ENCODE data around the gene ANKS1A. TPM values are rescaled to one million over a fixed set of nuclear protein-coding genes. Genes with fewer than 3 reads are reported as not detected.

Gene ANKS1A
- polyA plus RNA-seq, 1 of the 3 experiments (the other 2 are of a cell fraction), result 7.6 TPM

DNA sequence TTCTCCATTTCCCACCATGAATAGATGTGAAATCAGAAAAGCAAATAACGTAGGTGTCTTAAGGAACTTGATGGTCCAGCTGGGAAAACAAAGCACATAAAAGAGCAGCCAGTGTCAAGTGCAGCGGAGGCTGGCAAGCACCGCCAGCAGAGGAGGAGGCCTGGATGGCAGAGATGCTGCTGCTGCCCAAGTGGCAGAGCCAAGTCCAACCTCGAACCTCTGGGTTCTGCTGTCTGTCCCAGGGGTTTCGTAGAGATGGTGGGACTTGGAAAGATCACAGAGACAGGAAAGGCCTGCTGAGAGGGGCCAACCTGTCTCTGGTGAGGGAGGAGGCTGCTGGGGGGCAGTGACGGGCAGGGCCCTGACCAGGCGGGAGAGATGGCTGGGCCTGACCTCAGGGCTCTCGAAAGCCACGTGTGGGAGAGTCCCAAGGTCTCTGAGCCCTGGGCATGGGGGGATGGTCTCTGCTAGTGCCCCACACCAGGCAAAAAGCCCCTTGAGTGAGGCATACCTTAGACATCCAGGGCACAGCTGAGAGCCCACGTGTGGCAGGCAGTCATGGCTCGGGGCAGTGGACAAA is 174.7 kb downstream of the ANKS1A start:
- Histone ChIP-seq H3K9me2 (no peaks in the 10 kb centered on the region), H3K4me3 (ENCODE audit: low read depth in 2 of 2, low read length in 1 of 2) (no peak overlapping the region), H2AFZ (ENCODE audit: low read depth) (no peak overlapping the region), H3K9ac (no peak overlapping the region), H3K27ac (ENCODE audit: low read depth in 2 of 2, low read length in 1 of 2) (no peak overlapping the region), H3K4me2 (no peak overlapping the region), H3K27me3 (ENCODE audit: insufficient read depth) (no peaks in the 10 kb centered on the region), H3K4me1 (ENCODE audit: control insufficient read depth in 1 of 2, insufficient read depth in 2 of 2, low read depth in 1 of 2, low read length in 1 of 2) (peaks cover 0 to 3% of the 10 kb centered on the region in 2 experiments; a peak in 1 of 4 replicates), H3K79me2 (ENCODE audit: insufficient read depth) (no peaks in the 10 kb centered on the region), H3F3A (replicated peaks; ENCODE audit: insufficient read depth) (no peaks in the 10 kb centered on the region), H3K9me3 (no peaks in the 10 kb centered on the region), H4K20me1 (ENCODE audit: insufficient read depth) (no peaks in the 10 kb centered on the region), H3K36me3 (replicated peaks in 1 of 2; ENCODE audit: control insufficient read depth in 1 of 2, insufficient read depth in 2 of 2, low read length in 1 of 2) (peaks cover 0 to 29% of the 10 kb centered on the region in 2 experiments)
- no peak for TF ChIP-seq EZH2phosphoT487 (IDR thresholded peaks at IDR 0.05; ENCODE audit: borderline replicate concordance, low read depth)
- TF ChIP-seq FOSL2 (IDR thresholded peaks at IDR 0.05; ENCODE audit: borderline replicate concordance, low read depth), result no peak
- TF ChIP-seq TAF1 (IDR thresholded peaks at IDR 0.05; ENCODE audit: borderline replicate concordance, low read depth, low read length), result no peak
- no peak for TF ChIP-seq EP300 (IDR thresholded peaks at IDR 0.05; ENCODE audit: borderline replicate concordance in 1 of 2, low read depth in 1 of 2, low read length in 1 of 2)
- TF ChIP-seq, protein P1, sequence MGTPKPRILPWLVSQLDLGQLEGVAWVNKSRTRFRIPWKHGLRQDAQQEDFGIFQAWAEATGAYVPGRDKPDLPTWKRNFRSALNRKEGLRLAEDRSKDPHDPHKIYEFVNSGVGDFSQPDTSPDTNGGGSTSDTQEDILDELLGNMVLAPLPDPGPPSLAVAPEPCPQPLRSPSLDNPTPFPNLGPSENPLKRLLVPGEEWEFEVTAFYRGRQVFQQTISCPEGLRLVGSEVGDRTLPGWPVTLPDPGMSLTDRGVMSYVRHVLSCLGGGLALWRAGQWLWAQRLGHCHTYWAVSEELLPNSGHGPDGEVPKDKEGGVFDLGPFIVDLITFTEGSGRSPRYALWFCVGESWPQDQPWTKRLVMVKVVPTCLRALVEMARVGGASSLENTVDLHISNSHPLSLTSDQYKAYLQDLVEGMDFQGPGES (IDR thresholded peaks at IDR 0.05; ENCODE audit: low read depth, low read length), result no peak
- no peak for TF ChIP-seq RXRA (IDR thresholded peaks at IDR 0.05; ENCODE audit: borderline replicate concordance, low read depth)
- TF ChIP-seq TCF12 (IDR thresholded peaks at IDR 0.05), result no peak
- no peak for TF ChIP-seq ELF1 (IDR thresholded peaks at IDR 0.05)
- no peak for TF ChIP-seq RFX5 (IDR thresholded peaks at IDR 0.05; ENCODE audit: low read length)
- POLR2A ChIA-PET, result no interaction called here
- 76% methylated on average over 9 of the region's 11 CpGs for WGBS (ENCODE audit: low lambda C conversion rate)
- no peak for DNase-seq
- CTCF ChIA-PET, result interaction anchor here (1.1 kb wide), 1 partner anchor 11 kb away, joined by 3 read pairs; no protein-coding TSS in a partner anchor

DNA sequence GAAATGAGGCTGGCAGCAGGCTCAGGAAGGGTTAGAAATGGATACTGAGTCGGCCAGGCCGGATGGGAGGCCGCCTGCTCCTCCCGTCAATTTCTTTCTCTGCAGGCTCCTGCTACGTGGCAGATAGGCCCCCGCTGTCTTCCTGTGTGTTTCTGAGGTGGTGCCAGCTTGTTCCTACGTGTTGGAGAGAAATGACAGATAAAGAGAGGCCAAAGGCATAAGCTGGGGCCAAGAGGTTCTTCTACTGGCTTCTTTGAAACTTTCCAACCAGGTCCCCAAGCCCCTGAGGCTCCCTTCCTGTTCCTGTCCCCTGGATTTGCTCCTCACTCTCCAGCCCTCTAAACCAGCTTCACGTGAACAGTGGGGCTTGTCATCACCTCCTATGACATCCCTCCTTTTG is 175.2 kb downstream of the ANKS1A start:
- Histone ChIP-seq H3F3A (replicated peaks; ENCODE audit: insufficient read depth) (no peaks in the 10 kb centered on the region), H3K9me3 (no peaks in the 10 kb centered on the region), H3K79me2 (ENCODE audit: insufficient read depth) (no peaks in the 10 kb centered on the region), H2AFZ (ENCODE audit: low read depth) (no peak overlapping the region), H3K27me3 (ENCODE audit: insufficient read depth) (no peaks in the 10 kb centered on the region), H3K9ac (no peak overlapping the region), H3K27ac (ENCODE audit: low read depth in 2 of 2, low read length in 1 of 2) (no peak overlapping the region), H3K36me3 (replicated peaks in 1 of 2; ENCODE audit: control insufficient read depth in 1 of 2, insufficient read depth in 2 of 2, low read length in 1 of 2) (peaks cover 0 to 29% of the 10 kb centered on the region in 2 experiments), H3K9me2 (no peaks in the 10 kb centered on the region), H3K4me1 (ENCODE audit: control insufficient read depth in 1 of 2, insufficient read depth in 2 of 2, low read depth in 1 of 2, low read length in 1 of 2) (peaks cover 0 to 3% of the 10 kb centered on the region in 2 experiments; a peak in 1 of 4 replicates), H4K20me1 (ENCODE audit: insufficient read depth) (no peaks in the 10 kb centered on the region), H3K4me2 (no peak overlapping the region), H3K4me3 (ENCODE audit: low read depth in 2 of 2, low read length in 1 of 2) (no peak overlapping the region)
- POLR2A ChIA-PET, result no interaction called here
- CTCF ChIA-PET, result interaction anchor here (0.6 kb wide), 1 partner anchor 368 kb away, joined by 3 read pairs; the partner anchor contains the start of gene ILRUN
- DNase-seq, result no peak
- WGBS (ENCODE audit: low lambda C conversion rate), result 84% methylated on average over 8 of the region's 8 CpGs
- TF ChIP-seq SIN3A (IDR thresholded peaks at IDR 0.05; ENCODE audit: borderline replicate concordance, low read depth, low read length) (no peak), CHD2 (IDR thresholded peaks at IDR 0.05; ENCODE audit: low read length, partially characterized antibody) (no peak), RCOR1 (IDR thresholded peaks at IDR 0.05; ENCODE audit: low read length) (no peak), ELF1 (IDR thresholded peaks at IDR 0.05) (no peak), TCF12 (IDR thresholded peaks at IDR 0.05) (no peak), MEF2A (IDR thresholded peaks at IDR 0.05; ENCODE audit: borderline replicate concordance, low read depth) (no peak), FOXJ3 (CRISPR knock-in tag; IDR thresholded peaks at IDR 0.05) (no peak), RAD21 (IDR thresholded peaks at IDR 0.05; ENCODE audit: low read length) (no peak)
- TF ChIP-seq, protein P2, sequence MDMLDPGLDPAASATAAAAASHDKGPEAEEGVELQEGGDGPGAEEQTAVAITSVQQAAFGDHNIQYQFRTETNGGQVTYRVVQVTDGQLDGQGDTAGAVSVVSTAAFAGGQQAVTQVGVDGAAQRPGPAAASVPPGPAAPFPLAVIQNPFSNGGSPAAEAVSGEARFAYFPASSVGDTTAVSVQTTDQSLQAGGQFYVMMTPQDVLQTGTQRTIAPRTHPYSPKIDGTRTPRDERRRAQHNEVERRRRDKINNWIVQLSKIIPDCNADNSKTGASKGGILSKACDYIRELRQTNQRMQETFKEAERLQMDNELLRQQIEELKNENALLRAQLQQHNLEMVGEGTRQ (IDR thresholded peaks at IDR 0.05; ENCODE audit: borderline replicate concordance, low read depth, low read length), result no peak
- TF ChIP-seq, protein P3, sequence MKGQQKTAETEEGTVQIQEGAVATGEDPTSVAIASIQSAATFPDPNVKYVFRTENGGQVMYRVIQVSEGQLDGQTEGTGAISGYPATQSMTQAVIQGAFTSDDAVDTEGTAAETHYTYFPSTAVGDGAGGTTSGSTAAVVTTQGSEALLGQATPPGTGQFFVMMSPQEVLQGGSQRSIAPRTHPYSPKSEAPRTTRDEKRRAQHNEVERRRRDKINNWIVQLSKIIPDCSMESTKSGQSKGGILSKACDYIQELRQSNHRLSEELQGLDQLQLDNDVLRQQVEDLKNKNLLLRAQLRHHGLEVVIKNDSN (IDR thresholded peaks at IDR 0.05; ENCODE audit: borderline replicate concordance, low read depth), result no peak
- TF ChIP-seq, protein P4, sequence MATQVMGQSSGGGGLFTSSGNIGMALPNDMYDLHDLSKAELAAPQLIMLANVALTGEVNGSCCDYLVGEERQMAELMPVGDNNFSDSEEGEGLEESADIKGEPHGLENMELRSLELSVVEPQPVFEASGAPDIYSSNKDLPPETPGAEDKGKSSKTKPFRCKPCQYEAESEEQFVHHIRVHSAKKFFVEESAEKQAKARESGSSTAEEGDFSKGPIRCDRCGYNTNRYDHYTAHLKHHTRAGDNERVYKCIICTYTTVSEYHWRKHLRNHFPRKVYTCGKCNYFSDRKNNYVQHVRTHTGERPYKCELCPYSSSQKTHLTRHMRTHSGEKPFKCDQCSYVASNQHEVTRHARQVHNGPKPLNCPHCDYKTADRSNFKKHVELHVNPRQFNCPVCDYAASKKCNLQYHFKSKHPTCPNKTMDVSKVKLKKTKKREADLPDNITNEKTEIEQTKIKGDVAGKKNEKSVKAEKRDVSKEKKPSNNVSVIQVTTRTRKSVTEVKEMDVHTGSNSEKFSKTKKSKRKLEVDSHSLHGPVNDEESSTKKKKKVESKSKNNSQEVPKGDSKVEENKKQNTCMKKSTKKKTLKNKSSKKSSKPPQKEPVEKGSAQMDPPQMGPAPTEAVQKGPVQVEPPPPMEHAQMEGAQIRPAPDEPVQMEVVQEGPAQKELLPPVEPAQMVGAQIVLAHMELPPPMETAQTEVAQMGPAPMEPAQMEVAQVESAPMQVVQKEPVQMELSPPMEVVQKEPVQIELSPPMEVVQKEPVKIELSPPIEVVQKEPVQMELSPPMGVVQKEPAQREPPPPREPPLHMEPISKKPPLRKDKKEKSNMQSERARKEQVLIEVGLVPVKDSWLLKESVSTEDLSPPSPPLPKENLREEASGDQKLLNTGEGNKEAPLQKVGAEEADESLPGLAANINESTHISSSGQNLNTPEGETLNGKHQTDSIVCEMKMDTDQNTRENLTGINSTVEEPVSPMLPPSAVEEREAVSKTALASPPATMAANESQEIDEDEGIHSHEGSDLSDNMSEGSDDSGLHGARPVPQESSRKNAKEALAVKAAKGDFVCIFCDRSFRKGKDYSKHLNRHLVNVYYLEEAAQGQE (IDR thresholded peaks at IDR 0.05; ENCODE audit: low read depth, low read length), result no peak
- TF ChIP-seq, protein P5, sequence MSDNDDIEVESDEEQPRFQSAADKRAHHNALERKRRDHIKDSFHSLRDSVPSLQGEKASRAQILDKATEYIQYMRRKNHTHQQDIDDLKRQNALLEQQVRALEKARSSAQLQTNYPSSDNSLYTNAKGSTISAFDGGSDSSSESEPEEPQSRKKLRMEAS (IDR thresholded peaks at IDR 0.05; ENCODE audit: low read depth), result no peak
- TF ChIP-seq, protein P6, sequence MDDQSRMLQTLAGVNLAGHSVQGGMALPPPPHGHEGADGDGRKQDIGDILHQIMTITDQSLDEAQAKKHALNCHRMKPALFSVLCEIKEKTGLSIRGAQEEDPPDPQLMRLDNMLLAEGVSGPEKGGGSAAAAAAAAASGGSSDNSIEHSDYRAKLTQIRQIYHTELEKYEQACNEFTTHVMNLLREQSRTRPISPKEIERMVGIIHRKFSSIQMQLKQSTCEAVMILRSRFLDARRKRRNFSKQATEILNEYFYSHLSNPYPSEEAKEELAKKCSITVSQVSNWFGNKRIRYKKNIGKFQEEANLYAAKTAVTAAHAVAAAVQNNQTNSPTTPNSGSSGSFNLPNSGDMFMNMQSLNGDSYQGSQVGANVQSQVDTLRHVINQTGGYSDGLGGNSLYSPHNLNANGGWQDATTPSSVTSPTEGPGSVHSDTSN (IDR thresholded peaks at IDR 0.05), result no peak
